ENCODE results near the gene ZNF579.
"Not testable (repeated sequence)": the region's sequence is repeated elsewhere in the genome, so short reads cannot be mapped to it uniquely, and the experiment has no call there.

ZNF579 gene

GRCh38 chr19:55535173-55535964, 45.3 kb downstream of the ZNF579 start:
- TF ChIP-seq CTCF (conservative IDR thresholded peaks at IDR 0.05; ENCODE audit: low read depth, low read length) = no peak
- no peak for DNase-seq (ENCODE audit: low read depth)
- no peak overlapping the region for H3K4me3 ChIP-seq (ENCODE audit: low read length)

- not testable (repeated sequence) for H3K4me3 ChIP-seq (ENCODE audit: low read length); DNase-seq (ENCODE audit: low read depth)
Observed at GRCh38 chr19:55534280-55534679, 46.4 kb downstream of the ZNF579 start.

DNA sequence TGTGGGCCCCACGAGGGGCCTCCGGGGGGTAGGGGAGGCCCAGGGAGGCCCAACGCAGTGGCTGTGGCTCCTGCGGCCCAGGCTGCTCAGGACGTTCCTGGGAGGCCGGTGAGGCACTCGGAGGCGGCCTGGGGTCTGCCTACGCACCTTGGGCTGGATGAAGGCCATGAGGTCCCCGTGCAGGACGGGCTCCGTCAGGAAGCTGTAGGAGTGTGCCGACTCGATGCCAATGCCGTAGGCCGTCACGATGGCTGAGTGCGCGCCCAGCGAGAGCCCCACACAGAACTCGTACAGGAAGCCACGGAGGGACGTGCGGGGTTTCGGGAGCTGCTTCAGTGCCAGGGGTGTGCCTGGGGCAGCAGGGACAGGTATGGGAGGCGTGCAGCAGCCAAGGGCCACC, 49.7 kb downstream of the ZNF579 start:
- no peak overlapping the region for H3K4me3 ChIP-seq (ENCODE audit: low read length)
- no peak for DNase-seq (ENCODE audit: low read depth)
- no peak for TF ChIP-seq CTCF (conservative IDR thresholded peaks at IDR 0.05; ENCODE audit: low read depth, low read length)

DNA sequence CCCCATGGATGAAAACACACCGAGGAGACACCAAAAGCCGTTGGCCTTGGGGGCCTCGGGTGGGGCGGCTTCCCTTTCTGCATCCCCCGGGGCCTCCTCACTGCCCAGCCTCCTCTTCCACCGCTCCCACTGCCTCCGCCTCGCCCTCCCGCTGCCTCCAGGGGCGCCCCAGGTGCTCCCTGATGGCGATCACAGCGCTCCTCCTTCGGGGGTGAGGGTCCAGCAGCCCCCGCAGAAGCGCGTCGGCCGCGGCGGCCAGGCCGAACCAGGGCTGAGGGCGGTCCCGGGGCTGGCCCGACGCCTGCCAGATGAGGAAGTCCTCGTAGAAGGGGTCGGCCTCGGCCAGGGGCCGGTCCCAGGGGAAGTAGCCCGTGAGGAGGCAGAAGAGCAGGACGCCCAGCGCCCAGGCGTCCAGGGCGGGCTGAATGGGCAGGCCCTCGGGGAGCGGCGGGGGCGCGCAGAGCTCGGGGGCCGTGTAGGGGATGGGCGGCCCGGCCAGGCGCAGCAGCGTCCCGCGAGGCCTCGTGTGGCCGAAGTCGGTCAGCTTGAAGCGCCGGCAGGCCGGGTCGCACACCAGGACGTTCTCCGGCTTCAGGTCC, 50.9 kb downstream of the ZNF579 start:
- no peak for DNase-seq (ENCODE audit: low read depth)
- H3K4me3 ChIP-seq (ENCODE audit: low read length) = no peak overlapping the region
- TF ChIP-seq CTCF (conservative IDR thresholded peaks at IDR 0.05; ENCODE audit: low read depth, low read length) = no peak

GRCh38 chr19:55528030-55528803, 52.4 kb downstream of the ZNF579 start:
- no peak for TF ChIP-seq CTCF (conservative IDR thresholded peaks at IDR 0.05; ENCODE audit: low read depth, low read length)
- DNase-seq (ENCODE audit: low read depth) = no peak
- H3K4me3 ChIP-seq (ENCODE audit: low read length) = no peak overlapping the region

GRCh38 chr19:55527197-55528029, 53.2 kb downstream of the ZNF579 start:
- no peak for DNase-seq (ENCODE audit: low read depth)
- no peak overlapping the region for H3K4me3 ChIP-seq (ENCODE audit: low read length)
- TF ChIP-seq CTCF (conservative IDR thresholded peaks at IDR 0.05; ENCODE audit: low read depth, low read length) = no peak

All from retinal pigment epithelial cell (primary cell).